Retina (tissue), 1 donor: ENCODE measurements around the gene ASB8.
"Not testable (repeated sequence)": the region's sequence is repeated elsewhere in the genome, so short reads cannot be mapped to it uniquely, and the experiment has no call there.

ENCODE experiments used
- DNase-seq: peaks from one replicate; pipeline ENCODE4 v3.0.0-alpha.2; 2016

Gene ASB8

DNA sequence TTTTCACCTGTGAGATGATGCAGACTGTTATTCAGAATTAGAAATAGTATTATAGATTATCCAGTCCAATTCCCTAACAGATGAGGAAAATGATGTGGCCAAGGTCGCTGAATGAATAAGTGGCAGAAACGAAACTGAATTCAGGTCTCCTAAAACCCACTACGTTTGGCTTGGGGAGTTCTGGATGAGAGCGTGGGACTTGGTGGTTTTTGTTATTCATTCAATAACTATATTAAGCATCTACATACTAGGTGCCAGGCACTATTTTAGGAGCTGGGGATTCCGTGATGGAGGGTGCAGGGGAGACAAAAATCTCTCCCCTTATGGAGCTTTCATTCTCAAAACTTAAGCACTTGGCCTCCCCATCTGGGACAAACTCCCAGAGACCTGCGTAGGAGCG lies 25.3 kb upstream of the ASB8 start:
- no peak for DNase-seq

DNA sequence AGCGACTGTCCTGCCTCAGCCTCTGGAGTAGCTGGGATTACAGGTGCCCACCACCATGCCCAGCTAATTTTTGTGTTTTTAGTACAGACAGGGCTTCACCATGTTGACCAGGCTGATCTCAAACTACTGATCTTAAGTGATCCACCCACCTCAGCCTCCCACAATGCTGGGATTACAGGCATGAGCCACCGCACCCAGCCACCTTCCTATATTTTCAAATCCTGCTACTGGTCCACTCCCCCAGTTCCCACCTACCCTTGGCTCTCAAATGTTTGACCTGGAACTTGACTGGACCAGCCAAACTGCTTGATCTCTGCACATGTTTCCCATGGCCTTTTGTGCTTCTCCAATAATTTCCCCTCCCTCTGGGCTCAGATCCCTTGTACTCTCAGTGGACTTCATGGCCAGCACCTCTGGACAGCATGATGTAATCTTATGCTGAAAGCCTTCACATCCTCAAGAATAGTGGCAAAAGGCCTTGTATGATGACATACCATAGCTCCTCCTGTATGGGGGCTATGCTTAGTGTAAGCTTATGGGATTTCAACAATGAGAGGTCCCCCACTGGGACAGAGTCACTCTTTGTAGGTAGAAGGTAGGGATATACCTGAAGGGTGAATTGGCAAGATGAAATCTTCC lies 23.7 kb upstream of the ASB8 start:
- no peak for DNase-seq

DNA sequence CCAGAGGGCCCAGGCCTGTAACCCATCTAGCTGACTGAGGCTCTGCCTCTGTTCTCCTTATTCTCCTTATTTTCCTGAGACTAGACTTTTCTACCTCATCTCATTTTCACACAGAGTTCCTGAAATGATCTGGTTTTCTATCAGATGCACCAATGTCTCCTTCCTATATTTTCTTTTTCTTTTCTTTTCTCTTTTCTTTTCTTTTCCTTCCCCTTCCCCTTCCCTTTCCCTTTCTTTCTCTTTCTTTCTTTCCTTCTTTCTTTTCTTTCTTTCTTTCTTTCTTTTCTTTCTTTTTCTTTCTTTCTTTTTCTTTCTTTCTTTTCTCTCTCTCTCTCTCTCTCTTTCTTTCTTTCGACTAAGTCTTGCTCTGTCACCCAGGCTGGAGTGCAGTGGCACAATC lies 23.1 kb upstream of the ASB8 start:
- DNase-seq, result no peak

DNA sequence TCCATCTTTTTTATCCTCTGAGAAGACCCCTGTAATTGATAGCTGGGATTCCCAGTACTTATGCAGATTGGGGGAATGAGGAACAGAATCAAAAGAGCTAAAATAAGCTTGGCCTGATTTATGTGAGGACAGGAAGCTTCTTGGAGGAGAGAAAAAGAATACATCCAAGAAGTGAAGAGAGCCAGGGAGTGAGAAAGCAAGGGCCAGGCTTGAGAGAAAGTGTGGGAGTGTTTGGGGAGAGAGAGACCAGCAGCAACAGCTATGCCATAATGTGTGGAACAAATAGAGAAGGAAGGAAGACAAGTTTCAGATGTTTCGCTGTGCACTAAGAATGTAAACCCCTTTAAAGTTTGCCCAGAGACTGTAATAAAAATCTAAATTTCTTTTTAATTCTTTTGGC lies 22.2 kb upstream of the ASB8 start:
- no peak for DNase-seq

DNA sequence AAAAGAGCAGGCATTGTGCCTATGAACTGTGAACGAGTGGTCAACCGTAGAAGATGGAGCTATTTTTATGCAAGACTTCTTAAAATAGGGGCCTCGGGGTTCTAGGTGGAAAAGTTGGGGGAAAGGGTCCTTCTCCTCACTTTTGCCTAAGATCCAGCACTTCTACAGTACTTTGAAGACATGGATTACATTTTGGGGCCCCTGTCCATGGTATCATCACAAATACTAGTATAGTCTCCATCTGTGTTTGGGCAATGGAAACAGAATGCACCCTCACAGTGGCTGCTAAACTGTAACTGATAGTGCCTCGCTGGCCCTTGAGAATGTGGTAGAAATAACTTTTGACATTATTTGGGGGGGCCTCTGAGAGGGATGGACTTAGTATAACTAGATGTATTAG lies 20.7 kb upstream of the ASB8 start:
- DNase-seq, result no peak

DNA sequence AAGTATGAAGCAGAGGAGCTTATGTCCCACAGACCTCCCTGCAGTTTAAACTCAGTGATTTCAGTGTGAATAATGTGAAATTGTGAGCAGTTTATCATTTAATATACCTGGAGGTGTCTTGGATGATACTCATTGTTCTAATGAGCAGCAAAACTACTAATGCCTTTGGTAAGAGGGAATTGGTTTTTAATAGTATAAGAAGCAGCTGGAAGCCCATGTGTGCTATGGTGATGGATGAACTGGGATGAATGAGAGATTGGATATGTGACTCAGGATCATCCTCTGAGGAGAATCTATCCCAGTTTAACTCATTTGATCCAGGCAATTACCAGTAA lies 19.1 kb upstream of the ASB8 start:
- no peak for DNase-seq

DNA sequence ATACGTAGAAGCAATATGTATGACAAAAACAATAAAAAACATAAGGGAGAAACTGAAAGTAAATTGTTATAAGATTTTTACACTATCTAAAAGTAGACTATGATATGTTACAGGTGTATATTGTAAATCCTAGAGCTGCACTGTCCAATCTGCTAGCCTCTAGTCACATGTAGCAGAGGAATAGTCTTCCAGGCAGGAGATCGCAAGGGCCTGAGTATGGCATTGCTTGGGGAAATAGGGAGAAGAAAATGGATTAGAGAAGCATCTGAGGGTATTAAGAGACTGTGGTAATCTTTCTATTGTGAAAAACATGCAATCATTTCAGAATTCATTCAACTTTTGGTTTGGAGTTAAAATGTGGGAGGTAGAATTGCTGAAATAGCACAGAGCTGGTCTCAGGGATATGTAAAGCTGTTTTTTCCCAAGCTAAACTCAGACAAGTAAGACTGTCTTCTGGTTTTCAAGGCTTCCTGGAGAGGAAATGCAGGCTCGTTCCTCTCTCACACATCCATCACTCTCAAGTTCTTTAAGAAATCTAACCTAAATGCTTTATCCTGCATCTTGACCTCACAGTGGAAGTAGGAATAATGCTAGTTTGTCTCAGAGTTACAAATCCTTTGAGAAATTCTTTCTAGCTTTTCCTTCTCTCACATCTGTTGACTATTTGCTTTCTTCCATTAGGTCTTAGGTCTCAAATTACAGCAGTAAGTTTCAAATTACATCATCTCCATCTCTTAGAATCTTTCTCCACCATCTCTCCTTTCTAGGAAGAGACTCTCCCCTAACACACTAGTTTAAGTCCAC lies 18.5 kb upstream of the ASB8 start:
- no peak for DNase-seq

DNA sequence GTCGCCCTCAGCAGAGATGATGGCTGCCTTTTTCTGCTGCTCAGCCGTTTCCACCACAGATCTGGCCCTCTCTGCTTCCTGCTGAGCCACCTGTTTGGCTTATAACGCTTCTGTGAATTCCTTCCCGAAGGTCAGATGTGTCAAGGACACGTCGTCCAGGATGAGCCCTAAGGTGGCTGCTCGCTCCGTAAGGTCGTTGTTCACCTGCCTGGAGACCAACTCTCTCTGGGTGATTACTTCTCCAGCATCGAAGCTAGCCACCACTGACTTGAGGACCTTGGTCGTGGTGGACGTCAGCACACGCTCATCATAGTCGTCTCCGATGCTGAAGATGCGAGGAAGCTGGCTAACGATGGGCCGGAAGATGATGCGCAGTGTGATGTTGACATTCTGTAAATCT lies 11.7 kb upstream of the ASB8 start:
- DNase-seq, result no peak

DNA sequence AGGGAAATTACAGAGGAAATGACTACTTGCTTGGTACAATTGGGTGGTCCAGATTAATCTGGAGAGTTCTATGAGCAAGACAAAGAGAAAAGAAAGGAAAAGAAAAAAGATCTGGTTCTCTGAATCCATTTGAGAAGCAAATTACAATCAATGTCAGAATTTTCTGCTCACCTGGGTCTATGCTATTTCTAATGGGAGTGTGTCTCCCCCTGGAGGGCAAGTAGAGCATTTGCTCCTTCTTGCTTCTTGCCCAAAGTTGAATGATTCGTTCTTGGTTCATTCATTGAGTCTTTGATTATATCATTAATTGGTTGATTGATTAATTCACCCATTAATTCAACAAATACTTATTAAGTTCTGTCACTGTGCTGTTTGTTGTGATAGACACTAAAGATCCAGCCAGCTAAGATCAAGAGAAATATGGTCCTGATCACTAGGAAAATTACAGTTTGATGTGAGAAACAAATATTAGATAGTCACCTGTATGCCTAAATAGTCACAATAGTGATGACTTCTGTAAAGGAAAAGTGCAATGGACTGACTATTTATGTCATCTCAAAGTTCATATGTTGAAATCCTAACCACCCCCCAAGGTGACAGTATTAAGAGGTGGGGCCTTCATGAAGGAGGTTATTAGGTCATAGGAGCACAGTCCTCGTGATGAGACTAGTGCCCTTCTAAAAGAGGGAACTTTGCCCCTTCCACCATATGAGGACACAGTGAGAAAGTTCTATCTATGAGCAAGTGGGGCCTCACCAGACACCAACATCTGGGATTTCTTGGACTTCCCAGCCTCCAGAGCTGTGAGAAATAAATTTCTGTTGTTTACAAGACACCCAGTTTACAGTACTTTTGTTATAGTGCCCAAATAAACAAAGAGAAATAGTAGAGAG lies 8.0 kb upstream of the ASB8 start:
- peak; percentile 35 for DNase-seq

DNA sequence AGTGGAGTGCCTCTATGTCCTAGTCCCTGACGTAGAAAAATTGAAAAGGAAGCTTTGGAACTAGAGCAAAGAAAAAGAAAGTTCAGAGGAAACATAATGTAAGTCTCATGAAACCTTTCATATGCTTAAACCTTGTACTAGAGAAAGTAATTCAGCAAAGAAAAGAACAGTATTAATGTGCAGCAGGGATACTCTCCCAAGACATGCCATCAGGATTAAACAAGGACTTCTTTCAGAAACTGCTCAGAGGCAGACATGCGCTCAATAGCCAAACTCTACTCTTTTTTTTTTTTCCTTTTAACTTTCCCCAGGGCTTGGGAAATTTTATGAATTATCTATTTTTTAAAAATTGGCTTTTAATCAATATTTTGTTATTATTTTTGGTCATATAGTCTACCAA lies 7.1 kb upstream of the ASB8 start:
- DNase-seq, result no peak

DNA sequence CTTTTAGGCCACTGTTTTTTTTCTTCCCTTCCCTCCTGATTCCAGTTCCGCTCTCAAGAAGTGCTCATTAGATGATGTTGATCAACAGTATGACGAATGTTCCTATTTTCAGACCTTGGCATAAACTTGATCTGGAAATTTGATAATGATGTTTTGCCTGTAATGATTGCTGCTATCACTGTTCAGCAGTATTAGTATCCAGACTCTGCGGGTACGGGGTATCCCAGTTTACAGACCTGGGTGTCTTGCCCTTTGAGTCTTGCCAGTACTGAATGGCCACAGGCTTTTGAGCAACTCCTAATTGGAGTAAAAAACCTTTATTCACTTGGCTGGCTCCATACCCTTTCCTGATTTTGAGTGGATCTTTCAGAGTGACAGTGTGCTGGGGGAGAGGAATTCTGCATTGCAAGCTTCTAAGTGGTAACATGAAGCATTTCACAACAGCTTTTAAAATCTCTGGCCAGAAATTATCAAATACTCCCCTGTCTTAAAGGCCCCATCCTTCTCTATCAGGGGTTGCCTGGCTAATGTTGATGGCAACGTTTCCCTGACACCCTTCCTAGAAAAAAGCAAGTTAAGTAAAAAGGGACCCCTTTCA lies 5.9 kb upstream of the ASB8 start:
- DNase-seq, result no peak

DNA sequence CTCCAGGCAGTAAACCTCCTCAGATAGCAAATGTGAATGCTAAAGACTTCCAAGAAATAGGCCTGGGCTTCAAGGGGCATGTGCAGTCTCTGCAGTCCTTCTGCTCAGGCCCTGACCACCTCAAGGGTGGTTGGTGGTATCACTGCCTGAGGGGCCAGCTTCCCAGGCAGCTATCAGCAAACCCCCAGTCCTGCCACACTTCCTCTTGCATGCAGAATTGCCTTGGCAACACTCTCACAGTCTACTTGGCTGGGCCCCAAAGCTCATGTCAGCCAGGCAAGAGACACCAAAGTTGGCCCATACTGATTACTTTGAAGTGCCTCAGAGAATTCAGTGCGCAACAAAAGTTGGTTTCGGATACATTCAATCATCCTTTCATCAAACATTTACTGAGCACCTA lies 3.5 kb upstream of the ASB8 start:
- DNase-seq, result no peak

DNA sequence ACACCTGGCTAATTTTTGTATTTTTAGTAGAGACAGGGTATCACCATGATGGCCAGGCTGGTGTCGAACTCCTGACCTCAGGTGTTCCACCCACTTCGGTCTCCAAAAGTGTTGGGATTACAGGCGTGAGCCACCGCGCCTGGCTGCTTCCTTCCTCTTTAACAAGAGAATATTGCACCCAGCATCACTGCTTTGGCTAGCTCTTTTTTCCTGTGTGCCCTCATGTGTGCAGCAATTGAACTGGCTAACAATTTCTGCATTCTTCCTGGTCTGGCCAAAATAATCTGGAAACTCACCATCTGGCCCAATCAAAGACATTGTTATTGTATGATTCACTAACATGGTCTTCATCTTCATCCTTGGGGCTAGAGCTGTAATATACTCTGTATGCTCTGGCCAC lies 2.7 kb upstream of the ASB8 start:
- no peak for DNase-seq

DNA sequence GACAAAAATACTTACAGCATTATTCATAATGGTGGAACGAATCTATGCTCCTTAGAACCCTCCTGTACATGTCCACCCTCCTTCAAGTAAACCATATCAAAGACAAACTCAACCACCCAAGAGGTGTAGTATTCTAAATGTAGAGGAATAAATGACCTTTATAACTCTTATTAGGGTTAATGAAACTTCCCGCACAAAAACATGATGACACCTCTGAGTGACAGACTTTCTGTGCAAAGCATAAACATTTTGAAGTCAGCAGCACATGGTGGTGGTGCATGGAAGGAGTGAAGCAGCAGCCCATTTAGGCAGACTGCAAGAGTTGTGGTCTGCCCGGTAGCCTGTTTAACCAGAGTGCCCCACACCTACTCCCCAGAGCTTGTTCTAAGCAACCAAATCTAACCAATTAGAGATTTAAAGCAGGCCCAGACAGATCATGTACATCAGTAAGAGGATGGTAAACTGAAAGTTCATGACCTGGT lies 615 bp upstream of the ASB8 start:
- DNase-seq, result no peak

DNA sequence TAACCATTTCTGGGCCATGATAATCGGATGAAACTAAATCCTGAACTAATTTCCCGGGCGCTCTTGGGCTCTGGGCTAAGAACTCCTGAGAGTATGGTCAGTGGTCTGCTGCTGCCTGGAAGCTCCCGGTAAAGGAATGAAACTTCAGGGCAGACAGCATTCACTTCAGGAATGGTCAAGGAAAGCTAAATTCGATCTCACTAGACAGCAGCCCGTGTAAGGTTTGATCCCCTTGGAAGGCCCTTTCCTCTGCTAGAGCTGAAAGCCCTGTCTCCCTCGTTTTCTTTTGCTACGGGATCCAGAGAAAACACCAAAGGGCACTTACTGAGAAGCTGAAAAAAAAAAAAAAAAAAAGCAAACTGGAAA lies 680 bp downstream of the ASB8 start:
- DNase-seq, result no peak

DNA sequence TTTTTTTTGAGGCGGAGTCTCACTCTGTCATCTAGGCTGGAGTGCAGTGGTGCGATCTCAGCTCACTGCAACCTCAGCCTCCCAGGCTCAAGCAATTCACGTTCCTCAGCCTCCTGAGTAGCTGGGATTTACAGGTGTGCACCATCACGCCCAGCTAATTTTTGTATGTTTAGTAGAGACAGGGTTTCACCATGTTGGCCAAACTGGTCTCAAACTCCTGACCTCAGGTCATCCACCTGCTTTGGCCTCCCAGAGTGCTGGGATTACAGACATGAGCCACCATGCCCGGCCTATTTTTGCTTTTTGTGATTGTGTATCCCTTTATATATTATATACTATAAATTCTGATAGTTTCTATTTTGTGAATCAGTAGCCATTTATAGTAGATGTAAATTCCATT lies 1.5 kb downstream of the ASB8 start:
- DNase-seq, result not testable (repeated sequence)

DNA sequence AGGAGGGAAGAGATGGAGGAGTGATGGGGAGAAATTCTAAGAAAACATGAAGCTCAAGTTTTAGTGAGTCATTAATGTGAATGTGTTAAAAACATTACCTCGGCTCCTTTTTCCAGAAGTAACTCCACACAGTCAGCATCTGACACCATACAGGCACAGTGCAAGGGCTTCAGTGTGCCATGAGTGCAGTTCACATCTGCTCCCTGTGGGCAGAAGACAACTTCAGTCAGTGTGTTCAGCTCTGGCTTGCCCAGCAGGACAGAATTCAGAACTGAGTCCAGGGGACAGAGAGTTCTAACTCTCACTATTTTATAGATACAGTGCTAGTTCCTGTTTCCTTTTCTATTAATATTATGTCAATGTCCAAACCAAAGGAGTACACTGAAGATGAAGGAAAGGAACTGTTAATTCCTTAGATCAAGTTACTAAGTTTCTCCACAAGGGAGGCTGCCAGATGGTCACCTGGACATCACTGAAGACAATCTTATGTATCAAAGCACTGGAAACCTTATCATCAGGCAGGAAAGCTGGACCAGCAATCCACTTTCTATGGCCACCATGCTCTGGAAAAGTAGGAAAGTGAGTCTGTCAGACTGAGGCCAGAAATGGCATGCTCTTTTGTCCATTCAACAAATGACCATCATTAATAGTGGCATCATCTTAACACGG lies 6.1 kb downstream of the ASB8 start:
- DNase-seq, result no peak

DNA sequence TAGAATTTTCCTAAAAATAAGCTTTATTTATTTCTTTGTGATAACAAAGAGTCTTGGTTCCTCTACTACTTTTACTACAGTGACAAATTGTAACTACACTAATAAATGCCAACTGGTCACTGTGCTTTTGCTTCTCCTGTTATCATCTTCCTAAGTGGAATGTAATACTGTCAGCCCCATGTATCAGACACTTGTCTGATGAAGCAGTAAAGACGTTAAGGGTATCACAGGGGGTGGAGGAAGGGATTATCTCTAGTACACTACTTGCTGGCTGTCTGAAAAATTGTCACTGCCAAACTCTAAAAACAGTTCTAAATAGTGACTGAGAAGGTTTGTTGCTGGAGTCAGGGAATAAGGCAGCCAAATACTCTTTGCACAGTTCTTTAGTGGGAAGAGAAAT lies 11.3 kb downstream of the ASB8 start:
- DNase-seq, result no peak

DNA sequence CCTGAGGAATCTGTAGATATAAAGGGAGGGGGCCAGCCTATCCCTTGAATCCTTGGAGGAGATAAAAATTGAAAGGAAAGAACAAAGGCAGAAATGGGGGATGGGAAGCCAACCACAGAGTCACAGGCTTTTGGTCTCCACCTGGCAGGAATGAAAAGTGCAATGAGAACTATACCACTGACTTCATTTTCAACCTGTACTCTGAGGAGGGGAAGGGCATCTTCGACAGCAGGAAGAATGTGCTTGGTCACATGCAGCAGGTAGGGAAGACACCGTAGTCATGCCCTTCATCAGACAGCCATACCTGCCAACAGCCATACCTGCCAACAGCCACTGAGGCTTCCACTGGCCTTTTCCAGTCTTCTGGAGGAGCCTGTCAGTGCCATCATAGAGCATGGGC lies 13.4 kb downstream of the ASB8 start:
- DNase-seq, result no peak

DNA sequence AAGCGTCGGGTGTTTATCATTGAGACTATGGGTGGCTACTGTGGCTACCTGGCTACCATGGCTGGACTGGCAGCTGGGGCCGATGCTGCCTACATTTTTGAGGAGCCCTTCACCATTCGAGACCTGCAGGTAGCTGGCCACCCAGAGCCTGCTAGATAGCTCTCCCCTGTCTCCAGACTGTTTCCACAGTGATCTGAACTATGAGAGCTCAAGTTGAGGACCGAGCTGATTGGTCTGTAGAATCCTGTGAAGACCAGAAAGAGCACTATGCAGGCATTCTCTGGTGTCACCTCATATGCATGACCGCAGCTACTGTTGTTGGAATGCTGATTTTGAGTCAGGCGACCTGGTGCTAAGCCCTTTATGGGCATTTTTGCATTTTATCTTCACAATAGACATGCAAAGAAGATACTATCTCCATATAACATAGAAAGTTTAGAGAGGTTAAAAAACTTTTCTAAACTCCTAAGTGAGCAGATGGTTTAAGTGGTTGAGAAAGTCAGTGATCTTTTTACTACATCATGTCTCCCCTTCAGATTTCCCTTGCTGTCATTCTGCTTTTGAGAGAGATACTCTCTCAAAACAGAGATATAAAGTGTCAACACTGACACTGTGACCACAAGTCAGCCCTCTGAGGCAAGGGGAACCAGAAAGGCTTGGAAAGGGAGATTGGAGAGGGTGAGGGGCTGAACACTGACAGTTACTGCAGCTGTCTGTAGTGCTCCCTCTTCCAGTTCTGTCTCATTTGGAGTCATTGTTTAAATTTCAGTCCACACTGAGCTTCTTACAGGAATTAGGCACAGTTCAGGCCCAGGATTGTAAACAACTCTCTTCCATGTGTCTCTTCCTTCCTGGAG lies 14.3 kb downstream of the ASB8 start:
- DNase-seq, result no peak

DNA sequence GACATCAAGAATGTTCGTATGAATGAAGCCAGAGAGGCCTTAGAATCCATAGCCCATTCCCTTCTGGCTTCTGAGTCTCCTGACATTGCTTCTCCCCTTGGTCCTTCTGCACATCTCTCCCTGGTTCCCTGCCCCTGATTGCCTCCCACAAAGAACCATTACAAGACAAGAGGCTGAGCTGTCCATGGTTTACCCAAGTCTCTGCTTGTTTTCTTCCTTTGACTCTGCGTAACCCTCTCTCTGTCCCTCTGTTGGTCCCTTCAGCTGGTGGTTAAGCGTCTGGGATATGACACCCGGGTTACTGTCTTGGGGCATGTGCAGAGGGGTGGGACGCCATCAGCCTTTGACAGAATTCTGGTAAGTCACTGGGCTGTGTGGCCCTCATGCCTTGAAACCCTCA lies 22.3 kb downstream of the ASB8 start:
- DNase-seq, result no peak

DNA sequence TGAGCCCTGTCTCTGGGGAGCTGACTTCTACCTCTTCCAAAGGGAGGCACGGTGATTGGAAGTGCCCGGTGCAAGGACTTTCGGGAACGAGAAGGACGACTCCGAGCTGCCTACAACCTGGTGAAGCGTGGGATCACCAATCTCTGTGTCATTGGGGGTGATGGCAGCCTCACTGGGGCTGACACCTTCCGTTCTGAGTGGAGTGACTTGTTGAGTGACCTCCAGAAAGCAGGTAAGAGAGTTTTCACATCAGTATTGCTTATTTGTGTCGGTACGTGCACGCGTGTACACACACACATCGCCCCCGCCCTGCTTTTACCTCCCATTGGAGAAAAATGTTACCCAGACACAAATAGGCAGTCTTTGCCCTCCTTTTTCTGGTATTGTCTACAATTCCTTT lies 24.5 kb downstream of the ASB8 start:
- DNase-seq, result no peak
